Testis (tissue), 2 donors: ENCODE data around the gene GTPBP6.

Source experiments
- POLR2A ChIP-seq: fragments of 450-650 bp; IDR thresholded peaks from one replicate; pipeline ENCODE4 v1.6.1; 2017; ENCODE audit warnings: antibody characterized with exemption, mild to moderate bottlenecking, moderate library complexity
- TF ChIP-seq, protein P1 (sequence below), 3 experiments: fragments of 450-650 bp in 2 of 3; fragments of 200-600 bp in 1 of 3; sonication (generic) in 1 of 3; IDR thresholded peaks; one replicate each; pipeline ENCODE4 v1.5.1; 2016 to 2019; ENCODE audit warnings: antibody characterized with exemption in 3 of 3, mild to moderate bottlenecking in 2 of 3, moderate library complexity in 1 of 3

DNA sequence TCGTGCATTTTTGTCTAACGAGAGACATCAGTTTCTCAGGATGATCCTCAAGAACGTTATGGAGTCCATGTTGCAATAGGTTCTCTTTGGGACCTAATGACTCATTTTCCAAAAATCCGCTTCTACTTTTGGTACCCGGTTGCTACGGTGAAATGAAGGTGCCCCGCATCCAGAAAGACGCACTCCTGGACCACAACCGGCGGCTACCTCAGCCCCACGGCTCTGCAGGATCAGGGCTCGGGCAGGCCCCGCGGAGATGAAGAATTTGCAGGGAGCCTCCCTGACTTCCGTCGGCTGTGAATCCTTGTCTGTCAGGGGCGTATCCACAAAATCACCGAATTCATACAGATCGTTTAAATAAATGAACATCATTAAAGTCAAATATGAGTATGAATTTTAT lies 15.6 kb downstream of the GTPBP6 start:
- TF ChIP-seq, protein P1, sequence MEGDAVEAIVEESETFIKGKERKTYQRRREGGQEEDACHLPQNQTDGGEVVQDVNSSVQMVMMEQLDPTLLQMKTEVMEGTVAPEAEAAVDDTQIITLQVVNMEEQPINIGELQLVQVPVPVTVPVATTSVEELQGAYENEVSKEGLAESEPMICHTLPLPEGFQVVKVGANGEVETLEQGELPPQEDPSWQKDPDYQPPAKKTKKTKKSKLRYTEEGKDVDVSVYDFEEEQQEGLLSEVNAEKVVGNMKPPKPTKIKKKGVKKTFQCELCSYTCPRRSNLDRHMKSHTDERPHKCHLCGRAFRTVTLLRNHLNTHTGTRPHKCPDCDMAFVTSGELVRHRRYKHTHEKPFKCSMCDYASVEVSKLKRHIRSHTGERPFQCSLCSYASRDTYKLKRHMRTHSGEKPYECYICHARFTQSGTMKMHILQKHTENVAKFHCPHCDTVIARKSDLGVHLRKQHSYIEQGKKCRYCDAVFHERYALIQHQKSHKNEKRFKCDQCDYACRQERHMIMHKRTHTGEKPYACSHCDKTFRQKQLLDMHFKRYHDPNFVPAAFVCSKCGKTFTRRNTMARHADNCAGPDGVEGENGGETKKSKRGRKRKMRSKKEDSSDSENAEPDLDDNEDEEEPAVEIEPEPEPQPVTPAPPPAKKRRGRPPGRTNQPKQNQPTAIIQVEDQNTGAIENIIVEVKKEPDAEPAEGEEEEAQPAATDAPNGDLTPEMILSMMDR (IDR thresholded peaks at IDR 0.05): no peak
- no peak for TF ChIP-seq POLR2A
